Keratinocyte (primary cell): ENCODE measurements around the gene NGB.

ENCODE experiments used
- EZH2 ChIP-seq: IDR thresholded peaks from one replicate; pipeline ENCODE4 v1.6.1; 2012; ENCODE audit warnings: inconsistent platforms, mild to moderate bottlenecking, low read length, moderate library complexity
- TF ChIP-seq, protein P1 (sequence below), 3 experiments: IDR thresholded peaks in 1 of 3; conservative IDR thresholded peaks in 1 of 3; optimal IDR thresholded peaks in 1 of 3; 2 replicates in 2 of 3; 3 replicates in 1 of 3; pipeline versions ENCODE3 to v1.5.1; 2011; ENCODE audit warnings: low read length in 3 of 3, mild to moderate bottlenecking in 3 of 3, moderate library complexity in 2 of 3, control low read depth in 1 of 3, inconsistent platforms in 1 of 3; ENCODE audit not compliant: insufficient read depth in 2 of 3; ENCODE audit errors: extremely low read depth in 1 of 3

DNA sequence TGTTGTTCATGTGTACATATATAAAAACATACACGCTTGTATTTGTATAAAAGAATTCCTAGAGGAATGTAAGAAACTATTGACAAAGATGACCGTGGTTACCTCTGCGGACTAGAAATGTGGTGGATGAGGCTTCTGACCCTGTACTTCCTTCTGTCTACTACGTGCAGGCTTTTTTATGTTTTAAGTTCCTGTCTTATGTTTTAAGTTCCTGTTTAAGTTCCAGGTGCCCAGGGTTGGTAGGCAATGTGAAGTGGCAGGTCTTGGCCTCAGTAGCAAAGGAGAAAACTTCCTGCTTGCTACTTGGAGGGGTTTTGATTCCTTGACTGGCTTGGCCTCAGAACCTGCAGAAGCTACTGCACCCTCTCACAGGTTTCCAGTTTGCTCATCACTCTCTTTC, 38.1 kb upstream of the NGB start:
- TF ChIP-seq, protein P1, sequence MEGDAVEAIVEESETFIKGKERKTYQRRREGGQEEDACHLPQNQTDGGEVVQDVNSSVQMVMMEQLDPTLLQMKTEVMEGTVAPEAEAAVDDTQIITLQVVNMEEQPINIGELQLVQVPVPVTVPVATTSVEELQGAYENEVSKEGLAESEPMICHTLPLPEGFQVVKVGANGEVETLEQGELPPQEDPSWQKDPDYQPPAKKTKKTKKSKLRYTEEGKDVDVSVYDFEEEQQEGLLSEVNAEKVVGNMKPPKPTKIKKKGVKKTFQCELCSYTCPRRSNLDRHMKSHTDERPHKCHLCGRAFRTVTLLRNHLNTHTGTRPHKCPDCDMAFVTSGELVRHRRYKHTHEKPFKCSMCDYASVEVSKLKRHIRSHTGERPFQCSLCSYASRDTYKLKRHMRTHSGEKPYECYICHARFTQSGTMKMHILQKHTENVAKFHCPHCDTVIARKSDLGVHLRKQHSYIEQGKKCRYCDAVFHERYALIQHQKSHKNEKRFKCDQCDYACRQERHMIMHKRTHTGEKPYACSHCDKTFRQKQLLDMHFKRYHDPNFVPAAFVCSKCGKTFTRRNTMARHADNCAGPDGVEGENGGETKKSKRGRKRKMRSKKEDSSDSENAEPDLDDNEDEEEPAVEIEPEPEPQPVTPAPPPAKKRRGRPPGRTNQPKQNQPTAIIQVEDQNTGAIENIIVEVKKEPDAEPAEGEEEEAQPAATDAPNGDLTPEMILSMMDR (optimal IDR thresholded peaks at IDR 0.05 in 1 of 3, IDR thresholded peaks at IDR 0.05 in 1 of 3, conservative IDR thresholded peaks at IDR 0.05 in 1 of 3; ENCODE audit: extremely low read depth in 1 of 3, insufficient read depth in 2 of 3, low read length in 3 of 3): no peak
- no peak for TF ChIP-seq EZH2
